KMS-11 (cell line): ENCODE results near the gene SDHAF3.

Source experiments
- H2AFZ ChIP-seq: fragments of 200-600 bp; sonication (generic); 2 replicates; pipeline ENCODE4 v1.6.1; 2016; ENCODE audit warnings: antibody characterized with exemption, mixed run types, low read depth
- H3K27ac ChIP-seq: fragments of 200-600 bp; sonication (generic); 2 replicates; pipeline ENCODE4 v1.6.1; 2016; ENCODE audit warnings: mild to moderate bottlenecking, mixed run types
- H3K27me3 ChIP-seq: fragments of 200-600 bp; sonication (generic); 2 replicates; pipeline ENCODE4 v1.6.1; 2017; ENCODE audit warnings: mild to moderate bottlenecking, low read depth, mixed run types, moderate library complexity; ENCODE audit not compliant: insufficient read depth
- H3K36me3 ChIP-seq: fragments of 200-600 bp; sonication (generic); 2 replicates; pipeline ENCODE4 v1.6.1; 2017; ENCODE audit warnings: mild to moderate bottlenecking, mixed run types; ENCODE audit not compliant: insufficient read depth
- H3K4me1 ChIP-seq: fragments of 200-600 bp; sonication (generic); 2 replicates; pipeline ENCODE4 v1.6.1; 2016; ENCODE audit warnings: mild to moderate bottlenecking, low read depth, mixed run types; ENCODE audit not compliant: poor library complexity, severe bottlenecking
- H3K4me2 ChIP-seq: fragments of 200-600 bp; sonication (generic); 2 replicates; pipeline ENCODE4 v1.7.0; 2016; ENCODE audit warnings: mild to moderate bottlenecking, mixed run types
- H3K4me3 ChIP-seq: fragments of 200-600 bp; sonication (generic); IDR thresholded peaks from 2 replicates; pipeline ENCODE4 v1.6.1; 2017; ENCODE audit warnings: low read depth, low read length, mixed read lengths; ENCODE audit not compliant: insufficient read depth
- H3K79me2 ChIP-seq: fragments of 200-600 bp; sonication (generic); 2 replicates; pipeline ENCODE4 v1.6.1; 2016; ENCODE audit warnings: low read depth, mixed run types; ENCODE audit not compliant: insufficient read depth
- H3K9ac ChIP-seq: fragments of 200-600 bp; sonication (generic); 2 replicates; pipeline ENCODE4 v1.6.1; 2016; ENCODE audit warnings: mild to moderate bottlenecking, mixed run types
- H4K20me1 ChIP-seq: fragments of 200-600 bp; sonication (generic); 2 replicates; pipeline ENCODE4 v1.6.1; 2016; ENCODE audit warnings: mild to moderate bottlenecking, mixed run types; ENCODE audit not compliant: insufficient read depth
- TF ChIP-seq, protein P1 (sequence below): fragments of 200-600 bp; sonication (generic); conservative IDR thresholded peaks from 2 replicates; pipeline ENCODE4 v1.6.1; 2017; ENCODE audit warnings: low read depth, mild to moderate bottlenecking, antibody characterized with exemption, low read length, moderate library complexity, mixed read lengths

SDHAF3 gene

DNA sequence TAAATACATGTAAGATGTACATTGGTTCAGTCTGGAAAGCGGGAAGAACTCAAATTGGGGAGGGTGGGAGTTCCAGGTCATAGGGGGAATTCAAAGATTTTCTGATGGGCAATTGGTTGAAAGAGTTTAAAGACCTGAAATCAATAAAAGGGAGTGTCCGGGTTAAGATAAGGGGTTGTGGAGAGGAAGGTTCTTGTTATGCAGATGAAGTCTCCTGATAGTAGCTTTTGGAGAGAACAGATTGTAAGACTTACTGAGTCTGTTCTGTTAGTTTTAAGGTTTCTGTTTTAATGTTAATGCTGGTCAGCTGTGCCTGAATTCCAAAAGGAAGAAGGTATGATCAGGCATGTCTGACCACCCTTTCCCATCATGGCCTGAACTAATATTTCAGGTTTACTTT lies 48.8 kb downstream of the SDHAF3 start:
- Histone ChIP-seq H3K4me3 (no peak overlapping the region), H3K79me2 (no peaks in the 10 kb centered on the region), H3K27ac (no peak overlapping the region), H3K27me3 (no peaks in the 10 kb centered on the region), H3K9ac (no peak overlapping the region), H3K36me3 (no peaks in the 10 kb centered on the region), H3K4me1 (no peaks in the 10 kb centered on the region), H3K4me2 (no peak overlapping the region), H4K20me1 (no peaks in the 10 kb centered on the region; the same call in 1 of the 2 replicates), H2AFZ (no peak overlapping the region)
- TF ChIP-seq, protein P1, sequence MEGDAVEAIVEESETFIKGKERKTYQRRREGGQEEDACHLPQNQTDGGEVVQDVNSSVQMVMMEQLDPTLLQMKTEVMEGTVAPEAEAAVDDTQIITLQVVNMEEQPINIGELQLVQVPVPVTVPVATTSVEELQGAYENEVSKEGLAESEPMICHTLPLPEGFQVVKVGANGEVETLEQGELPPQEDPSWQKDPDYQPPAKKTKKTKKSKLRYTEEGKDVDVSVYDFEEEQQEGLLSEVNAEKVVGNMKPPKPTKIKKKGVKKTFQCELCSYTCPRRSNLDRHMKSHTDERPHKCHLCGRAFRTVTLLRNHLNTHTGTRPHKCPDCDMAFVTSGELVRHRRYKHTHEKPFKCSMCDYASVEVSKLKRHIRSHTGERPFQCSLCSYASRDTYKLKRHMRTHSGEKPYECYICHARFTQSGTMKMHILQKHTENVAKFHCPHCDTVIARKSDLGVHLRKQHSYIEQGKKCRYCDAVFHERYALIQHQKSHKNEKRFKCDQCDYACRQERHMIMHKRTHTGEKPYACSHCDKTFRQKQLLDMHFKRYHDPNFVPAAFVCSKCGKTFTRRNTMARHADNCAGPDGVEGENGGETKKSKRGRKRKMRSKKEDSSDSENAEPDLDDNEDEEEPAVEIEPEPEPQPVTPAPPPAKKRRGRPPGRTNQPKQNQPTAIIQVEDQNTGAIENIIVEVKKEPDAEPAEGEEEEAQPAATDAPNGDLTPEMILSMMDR = no peak

- no peak overlapping the region for H3K9ac ChIP-seq
- H3K4me3 ChIP-seq = no peak overlapping the region
- no peaks in the 10 kb centered on the region for H3K27me3 ChIP-seq
- H4K20me1 ChIP-seq = no peaks in the 10 kb centered on the region; the same call in 1 of the 2 replicates
- H2AFZ ChIP-seq = no peak overlapping the region
- no peak overlapping the region for H3K4me2 ChIP-seq
- H3K4me1 ChIP-seq = no peaks in the 10 kb centered on the region
- H3K79me2 ChIP-seq = no peaks in the 10 kb centered on the region
- H3K36me3 ChIP-seq = no peaks in the 10 kb centered on the region
- H3K27ac ChIP-seq = no peak overlapping the region
- TF ChIP-seq, protein P1 = no peak
Measured at GRCh38 chr7:97167176-97167575, 49.7 kb downstream of the SDHAF3 start.

GRCh38 chr7:97167749-97168148 lies 50.3 kb downstream of the SDHAF3 start:
- no peak overlapping the region for H3K4me3 ChIP-seq

DNA sequence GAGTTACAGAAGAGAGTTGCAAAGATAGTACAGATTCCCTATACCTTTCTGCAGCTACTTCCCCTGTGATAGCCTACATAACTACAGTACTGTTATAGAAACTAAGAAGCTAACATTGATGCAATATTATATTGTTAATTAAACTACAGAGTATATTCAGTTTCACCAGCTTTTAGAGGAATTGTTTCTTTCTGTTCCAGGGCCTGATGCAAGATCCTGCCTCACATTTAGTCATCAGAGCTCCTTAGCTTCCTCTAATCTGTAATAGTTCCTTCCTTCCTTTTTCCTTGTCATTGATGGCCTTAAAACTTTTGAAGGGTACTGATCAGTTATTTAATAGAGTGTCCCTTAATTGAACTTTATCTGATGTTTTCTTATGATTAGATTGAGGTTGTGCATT lies 56.8 kb downstream of the SDHAF3 start:
- Histone ChIP-seq H3K79me2 (no peaks in the 10 kb centered on the region), H3K9ac (no peak overlapping the region), H3K36me3 (no peaks in the 10 kb centered on the region), H2AFZ (no peak overlapping the region), H4K20me1 (no peaks in the 10 kb centered on the region; the same call in 1 of the 2 replicates), H3K4me2 (no peak overlapping the region), H3K4me3 (no peak overlapping the region), H3K4me1 (no peaks in the 10 kb centered on the region), H3K27ac (no peak overlapping the region), H3K27me3 (no peaks in the 10 kb centered on the region)
- TF ChIP-seq, protein P1 = no peak

More at GRCh38 chr7:97167749-97168148, 50.3 kb downstream of the SDHAF3 start:
- Histone ChIP-seq H3K4me1 (no peaks in the 10 kb centered on the region), H3K9ac (no peak overlapping the region), H3K4me2 (no peak overlapping the region), H3K27me3 (no peaks in the 10 kb centered on the region), H2AFZ (no peak overlapping the region), H4K20me1 (no peaks in the 10 kb centered on the region; the same call in 1 of the 2 replicates), H3K79me2 (no peaks in the 10 kb centered on the region), H3K27ac (no peak overlapping the region), H3K36me3 (no peaks in the 10 kb centered on the region)
- TF ChIP-seq, protein P1 = no peak
